OCI-LY1 (cell line): ENCODE data around the gene DCTN3.

ENCODE experiments used
- H2AFZ ChIP-seq: fragments of 200-600 bp; sonication (generic), shearing (Covaris generic); 2 replicates; pipeline ENCODE4 v1.6.0; 2014; ENCODE audit warnings: antibody characterized with exemption, mild to moderate bottlenecking, low read length
- H3F3A ChIP-seq: fragments of 200-600 bp; sonication (generic), shearing (Covaris generic); 2 replicates; pipeline ENCODE4 v1.6.0; 2014; ENCODE audit warnings: mild to moderate bottlenecking, antibody characterized with exemption, low read length, moderate library complexity; ENCODE audit not compliant: insufficient read depth
- H3K27ac ChIP-seq: fragments of 200-600 bp; sonication (generic); 2 replicates; pipeline ENCODE4 v1.5.1; 2014; ENCODE audit warnings: low read length, mixed run types, mild to moderate bottlenecking, low read depth; ENCODE audit not compliant: poor library complexity, severe bottlenecking
- H3K27me3 ChIP-seq: fragments of 200-600 bp; sonication (generic); 2 replicates; pipeline ENCODE4 v1.6.0; 2014; ENCODE audit warnings: antibody characterized with exemption, mild to moderate bottlenecking, low read length, moderate library complexity; ENCODE audit not compliant: insufficient read depth
- H3K36me3 ChIP-seq: fragments of 200-600 bp; sonication (generic); 2 replicates; pipeline ENCODE4 v1.6.1; 2014; ENCODE audit warnings: mild to moderate bottlenecking, antibody characterized with exemption, low read length, moderate library complexity, mixed read lengths; ENCODE audit not compliant: insufficient read depth
- H3K4me1 ChIP-seq: fragments of 200-600 bp; sonication (generic); 2 replicates; pipeline ENCODE4 v1.5.1; 2014; ENCODE audit warnings: mild to moderate bottlenecking, low read length, moderate library complexity; ENCODE audit not compliant: insufficient read depth, severe bottlenecking
- H3K4me2 ChIP-seq: fragments of 200-600 bp; sonication (generic), shearing (Covaris generic); 2 replicates; pipeline ENCODE4 v1.6.1; 2014; ENCODE audit warnings: low read length
- H3K4me3 ChIP-seq: fragments of 200-600 bp; sonication (generic); 2 replicates; pipeline ENCODE4 v1.5.1; 2014; ENCODE audit warnings: low read length, low read depth, mild to moderate bottlenecking, mixed read lengths; ENCODE audit not compliant: poor library complexity, severe bottlenecking
- H3K79me2 ChIP-seq: fragments of 200-600 bp; shearing (Covaris generic); 2 replicates; pipeline ENCODE4 v1.6.1; 2016; ENCODE audit warnings: mixed run types, low read length, mixed read lengths; ENCODE audit not compliant: insufficient read depth
- H3K9ac ChIP-seq: fragments of 200-600 bp; sonication (generic), shearing (Covaris generic); 2 replicates; pipeline ENCODE4 v1.6.1; 2014; ENCODE audit warnings: mild to moderate bottlenecking, low read length, mixed read lengths
- H3K9me2 ChIP-seq: fragments of 200-600 bp; sonication (generic), shearing (Covaris generic); 2 replicates; pipeline ENCODE4 v1.6.1; 2014; ENCODE audit warnings: low read depth, mild to moderate bottlenecking, low read length, mixed read lengths
- H3K9me3 ChIP-seq: fragments of 200-600 bp; shearing (Covaris generic); 2 replicates; pipeline ENCODE4 v1.6.1; 2014; ENCODE audit warnings: low read length, mixed read lengths
- H4K20me1 ChIP-seq: fragments of 200-600 bp; sonication (generic), shearing (Covaris generic); 2 replicates; pipeline ENCODE4 v1.6.0; 2016; ENCODE audit warnings: mild to moderate bottlenecking, low read length; ENCODE audit not compliant: insufficient read depth
- CTCF ChIP-seq: fragments of 200-600 bp; sonication (generic), shearing (Covaris generic); IDR thresholded peaks from 2 replicates; pipeline ENCODE4 v1.5.1; 2017; ENCODE audit warnings: mild to moderate bottlenecking, antibody characterized with exemption, low read length, moderate library complexity, mixed read lengths
- EZH2 ChIP-seq: fragments of 200-600 bp; sonication (generic), shearing (Covaris generic); IDR thresholded peaks from 2 replicates; pipeline ENCODE4 v1.8.0; 2017; ENCODE audit warnings: borderline replicate concordance, mixed run types, mild to moderate bottlenecking, antibody characterized with exemption, low read length, moderate library complexity, mixed read lengths

DCTN3 gene

GRCh38 chr9:34588671-34589635 is 31.3 kb downstream of the DCTN3 start:
- peaks cover 13% of the 10 kb centered on the region; the same call in 1 of the 2 replicates for H3K27me3 ChIP-seq

GRCh38 chr9:34587271-34587670 is 33.0 kb downstream of the DCTN3 start:
- no peak overlapping the region for H3K4me2 ChIP-seq
- no peaks in the 10 kb centered on the region for H4K20me1 ChIP-seq
- no peak overlapping the region for H3K4me3 ChIP-seq
- no peak overlapping the region for H3K27ac ChIP-seq
- no peaks in the 10 kb centered on the region for H3K79me2 ChIP-seq
- no peak overlapping the region for H3K9ac ChIP-seq
- H3F3A ChIP-seq: no peaks in the 10 kb centered on the region
- no peaks in the 10 kb centered on the region for H3K9me2 ChIP-seq
- no peaks in the 10 kb centered on the region for H3K36me3 ChIP-seq
- no peak for TF ChIP-seq CTCF
- no peak for TF ChIP-seq EZH2
- H3K9me3 ChIP-seq: no peaks in the 10 kb centered on the region
- H3K27me3 ChIP-seq: peaks cover 8% of the 10 kb centered on the region; the same call in 1 of the 2 replicates
- H2AFZ ChIP-seq: no peak overlapping the region
- no peaks in the 10 kb centered on the region for H3K4me1 ChIP-seq

More at GRCh38 chr9:34588671-34589635, 31.3 kb downstream of the DCTN3 start:
- H3K79me2 ChIP-seq: no peaks in the 10 kb centered on the region
- H3K4me2 ChIP-seq: no peak overlapping the region
- no peak overlapping the region for H2AFZ ChIP-seq
- no peak overlapping the region for H3K27ac ChIP-seq
- TF ChIP-seq EZH2: no peak
- no peak for TF ChIP-seq CTCF
- no peaks in the 10 kb centered on the region for H3K36me3 ChIP-seq
- H3F3A ChIP-seq: no peaks in the 10 kb centered on the region
- H3K9ac ChIP-seq: no peak overlapping the region
- H3K9me3 ChIP-seq: no peaks in the 10 kb centered on the region
- no peaks in the 10 kb centered on the region for H3K4me1 ChIP-seq
- no peaks in the 10 kb centered on the region for H4K20me1 ChIP-seq
- no peak overlapping the region for H3K4me3 ChIP-seq
- no peaks in the 10 kb centered on the region for H3K9me2 ChIP-seq

- H3K27ac ChIP-seq: no peak overlapping the region
- no peak overlapping the region for H3K4me2 ChIP-seq
- H3K27me3 ChIP-seq: peaks cover 8% of the 10 kb centered on the region; the same call in 1 of the 2 replicates
Observed at GRCh38 chr9:34585946-34586669, 34.2 kb downstream of the DCTN3 start.

More at GRCh38 chr9:34585946-34586669, 34.2 kb downstream of the DCTN3 start:
- Histone ChIP-seq H3K79me2 (no peaks in the 10 kb centered on the region), H3K9me3 (no peaks in the 10 kb centered on the region), H3F3A (no peaks in the 10 kb centered on the region), H3K4me1 (no peaks in the 10 kb centered on the region), H4K20me1 (no peaks in the 10 kb centered on the region), H3K36me3 (no peaks in the 10 kb centered on the region), H3K4me3 (no peak overlapping the region), H3K9ac (no peak overlapping the region), H2AFZ (no peak overlapping the region), H3K9me2 (no peaks in the 10 kb centered on the region)
- TF ChIP-seq CTCF (no peak), EZH2 (no peak)
